CD4-positive, alpha-beta T cell treated with Interleukin-6 at 100 ng/mL for 8 hours (primary cell): ENCODE data around the gene CCDC121.

Source experiments
- DNase-seq: peaks from one replicate; pipeline ENCODE4 v3.0.0-alpha.2; 2020; ENCODE audit warnings: mixed read lengths, low spot score

The CCDC121 gene

DNA sequence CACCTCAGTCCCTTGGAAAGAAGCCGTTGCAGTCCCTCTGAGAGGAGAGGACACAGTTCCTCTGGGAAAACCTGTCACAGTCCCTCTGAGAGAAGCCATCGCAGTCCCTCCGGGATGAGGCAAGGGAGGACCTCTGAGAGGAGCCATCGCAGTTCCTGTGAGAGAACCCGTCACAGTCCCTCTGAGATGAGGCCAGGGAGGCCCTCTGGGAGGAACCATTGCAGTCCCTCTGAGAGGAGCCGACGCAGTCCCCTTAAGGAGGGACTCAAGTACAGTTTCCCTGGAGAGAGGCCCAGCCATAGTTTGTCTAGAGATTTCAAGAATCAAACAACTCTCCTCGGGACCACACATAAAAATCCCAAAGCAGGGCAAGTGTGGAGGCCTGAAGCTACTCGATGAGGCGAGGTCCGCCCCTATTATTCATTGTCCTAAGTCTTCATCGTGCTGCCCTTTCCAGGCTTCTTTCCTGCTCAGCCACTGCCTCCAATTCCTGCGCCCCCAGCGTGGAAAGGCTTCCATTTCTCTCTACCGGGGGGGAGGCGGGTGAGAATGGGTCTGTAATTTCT, 46.6 kb downstream of the CCDC121 start:
- no peak for DNase-seq

DNA sequence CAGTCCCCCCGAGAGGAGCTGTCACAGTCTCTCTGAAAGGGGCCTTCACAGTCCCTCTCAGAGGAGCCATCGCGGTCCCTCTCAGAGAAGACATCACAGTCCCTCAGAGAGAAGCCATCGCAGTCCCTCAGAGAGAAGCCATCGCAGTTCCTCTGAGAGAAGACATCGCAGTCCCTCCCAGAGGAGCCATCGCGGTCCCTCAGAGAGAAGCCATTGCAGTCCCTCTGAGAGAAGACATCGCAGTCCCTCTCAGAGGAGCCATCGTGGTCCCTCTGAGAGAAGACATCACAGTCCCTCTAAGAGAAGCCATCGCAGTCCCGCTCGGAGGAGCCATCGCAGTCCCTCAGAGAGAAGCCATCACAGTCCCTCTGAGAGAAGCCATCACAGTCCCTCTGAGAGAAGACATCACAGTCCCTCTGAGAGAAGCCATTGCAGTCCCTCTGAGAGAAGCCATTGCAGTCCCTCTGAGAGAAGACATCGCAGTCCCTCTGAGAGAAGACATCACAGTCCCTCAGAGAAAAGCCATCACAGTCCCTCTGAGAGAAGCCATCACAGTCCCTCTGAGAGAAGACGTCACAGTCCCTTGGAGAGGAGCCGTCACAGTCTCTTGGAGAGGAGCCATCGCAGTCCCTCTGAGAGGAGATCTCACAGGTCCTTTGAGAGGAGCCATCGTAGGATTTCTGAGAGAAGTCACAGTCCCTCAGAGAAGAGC, 47.2 kb downstream of the CCDC121 start:
- no peak for DNase-seq
